ENCODE results near the gene CEP128.

CEP128 gene

GRCh38 chr14:80535171-80535570 lies 406.4 kb downstream of the CEP128 start:
- H3K36me3 ChIP-seq = no peaks in the 10 kb centered on the region
- H3K9me3 ChIP-seq = peaks cover 7% of the 10 kb centered on the region
- H3K4me3 ChIP-seq (ENCODE audit: low read depth in 1 of 2, low read length in 1 of 2) = no peak overlapping the region
- no peak overlapping the region for H3K27ac ChIP-seq
- H3K4me1 ChIP-seq (ENCODE audit: control insufficient read depth in 1 of 2, insufficient read depth in 1 of 2, low read depth in 1 of 2, low read length in 1 of 2) = no peaks in the 10 kb centered on the region
- TF ChIP-seq CTCF (IDR thresholded peaks at IDR 0.05) = no peak
- no peaks in the 10 kb centered on the region for H3K27me3 ChIP-seq

GRCh38 chr14:80523518-80524117 lies 417.9 kb downstream of the CEP128 start:
- Histone ChIP-seq H3K4me3 (ENCODE audit: low read depth in 1 of 2, low read length in 1 of 2) (no peak overlapping the region), H3K36me3 (no peaks in the 10 kb centered on the region), H3K4me1 (ENCODE audit: control insufficient read depth in 1 of 2, insufficient read depth in 1 of 2, low read depth in 1 of 2, low read length in 1 of 2) (no peaks in the 10 kb centered on the region), H3K27ac (no peak overlapping the region), H3K27me3 (no peaks in the 10 kb centered on the region), H3K9me3 (no peaks in the 10 kb centered on the region)
- TF ChIP-seq CTCF (IDR thresholded peaks at IDR 0.05) = no peak

GRCh38 chr14:80522936-80523335 lies 418.6 kb downstream of the CEP128 start:
- Histone ChIP-seq H3K4me1 (ENCODE audit: control insufficient read depth in 1 of 2, insufficient read depth in 1 of 2, low read depth in 1 of 2, low read length in 1 of 2) (no peaks in the 10 kb centered on the region), H3K27me3 (no peaks in the 10 kb centered on the region), H3K9me3 (no peaks in the 10 kb centered on the region), H3K27ac (no peak overlapping the region), H3K36me3 (no peaks in the 10 kb centered on the region), H3K4me3 (ENCODE audit: low read depth in 1 of 2, low read length in 1 of 2) (no peak overlapping the region)
- no peak for TF ChIP-seq CTCF (IDR thresholded peaks at IDR 0.05)

GRCh38 chr14:80522411-80522810 lies 419.1 kb downstream of the CEP128 start:
- no peaks in the 10 kb centered on the region for H3K9me3 ChIP-seq
- H3K4me1 ChIP-seq (ENCODE audit: control insufficient read depth in 1 of 2, insufficient read depth in 1 of 2, low read depth in 1 of 2, low read length in 1 of 2) = no peaks in the 10 kb centered on the region
- no peak for TF ChIP-seq CTCF (IDR thresholded peaks at IDR 0.05)
- H3K27me3 ChIP-seq = no peaks in the 10 kb centered on the region
- H3K4me3 ChIP-seq (ENCODE audit: low read depth in 1 of 2, low read length in 1 of 2) = no peak overlapping the region
- no peaks in the 10 kb centered on the region for H3K36me3 ChIP-seq
- H3K27ac ChIP-seq = no peak overlapping the region

GRCh38 chr14:80521456-80521855 lies 420.1 kb downstream of the CEP128 start:
- Histone ChIP-seq H3K4me3 (ENCODE audit: low read depth in 1 of 2, low read length in 1 of 2) (no peak overlapping the region), H3K9me3 (no peaks in the 10 kb centered on the region), H3K4me1 (ENCODE audit: control insufficient read depth in 1 of 2, insufficient read depth in 1 of 2, low read depth in 1 of 2, low read length in 1 of 2) (no peaks in the 10 kb centered on the region), H3K36me3 (no peaks in the 10 kb centered on the region), H3K27ac (no peak overlapping the region), H3K27me3 (no peaks in the 10 kb centered on the region)
- no peak for TF ChIP-seq CTCF (IDR thresholded peaks at IDR 0.05)

- Histone ChIP-seq H3K9me3 (no peaks in the 10 kb centered on the region), H3K4me3 (ENCODE audit: low read depth in 1 of 2, low read length in 1 of 2) (no peak overlapping the region), H3K27me3 (no peaks in the 10 kb centered on the region), H3K27ac (no peak overlapping the region), H3K4me1 (ENCODE audit: control insufficient read depth in 1 of 2, insufficient read depth in 1 of 2, low read depth in 1 of 2, low read length in 1 of 2) (no peaks in the 10 kb centered on the region), H3K36me3 (no peaks in the 10 kb centered on the region)
- TF ChIP-seq CTCF (IDR thresholded peaks at IDR 0.05) = no peak
Observed at GRCh38 chr14:80519002-80519401, 422.5 kb downstream of the CEP128 start.
